ENCODE results near the gene PDS5B.

GRCh38 chr13:32783067-32783466, 196.8 kb downstream of the PDS5B start:
- TF ChIP-seq EZH2 (IDR thresholded peaks at IDR 0.05; ENCODE audit: borderline replicate concordance) (no peak), CTCF (IDR thresholded peaks at IDR 0.05; ENCODE audit: poor library complexity) (no peak)
